ENCODE measurements around the gene PTPRM. TPM values are rescaled to one million over a fixed set of nuclear protein-coding genes. Genes with fewer than 3 reads are reported as not detected.
A peak's percentile ranks its signal among the peaks of the same experiment; 100 is the strongest.

The PTPRM gene
- polyA plus RNA-seq, 4 donors: 2.2 to 31.4 (median 18.1) TPM

DNA sequence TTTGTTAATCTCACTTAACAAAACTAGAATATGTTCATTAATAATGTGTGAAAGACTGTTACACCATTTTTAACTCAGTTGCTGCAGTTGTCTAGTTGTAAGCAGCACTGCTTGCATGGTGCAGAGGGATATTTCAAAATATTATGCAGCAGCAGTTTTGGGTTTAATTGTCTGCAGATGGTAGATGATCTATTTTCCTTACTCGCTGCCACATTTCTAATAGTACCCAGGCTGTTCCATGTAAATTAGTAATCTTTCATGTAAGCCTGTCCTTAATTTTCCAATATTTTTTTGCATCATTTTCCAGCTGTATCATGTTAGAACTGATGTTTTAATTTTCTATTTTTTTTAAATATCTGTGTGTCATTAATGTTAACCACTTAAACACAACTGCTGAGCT lies 554.0 kb downstream of the PTPRM start:
- WGBS, 3 donors: 83 to 100% (median 100%) methylated on average over 1 of the region's 1 CpG
- DNase-seq (no peak), FAIRE-seq (no peak)
- Histone ChIP-seq H3K36me3 (ENCODE audit: control insufficient read depth in 3 of 3, insufficient read depth in 2 of 3, low read depth in 1 of 3, low read length in 3 of 3) (no peaks in the 10 kb centered on the region), H3K4me3 (ENCODE audit: low read depth in 1 of 3, low read length in 3 of 3) (no peak overlapping the region), H3K27ac (ENCODE audit: low read depth in 1 of 3, low read length in 2 of 3) (no peak overlapping the region), H3K27me3 (ENCODE audit: control insufficient read depth in 3 of 3, insufficient read depth in 3 of 3, low read length in 3 of 3) (no peaks in the 10 kb centered on the region), H3K4me1 (ENCODE audit: control insufficient read depth in 3 of 3, insufficient read depth in 2 of 3, low read depth in 1 of 3, low read length in 2 of 3) (no peaks in the 10 kb centered on the region), H3K9me3 (ENCODE audit: control insufficient read depth in 2 of 2, insufficient read depth in 1 of 2, low read depth in 1 of 2, low read length in 1 of 2) (no peaks in the 10 kb centered on the region)

DNA sequence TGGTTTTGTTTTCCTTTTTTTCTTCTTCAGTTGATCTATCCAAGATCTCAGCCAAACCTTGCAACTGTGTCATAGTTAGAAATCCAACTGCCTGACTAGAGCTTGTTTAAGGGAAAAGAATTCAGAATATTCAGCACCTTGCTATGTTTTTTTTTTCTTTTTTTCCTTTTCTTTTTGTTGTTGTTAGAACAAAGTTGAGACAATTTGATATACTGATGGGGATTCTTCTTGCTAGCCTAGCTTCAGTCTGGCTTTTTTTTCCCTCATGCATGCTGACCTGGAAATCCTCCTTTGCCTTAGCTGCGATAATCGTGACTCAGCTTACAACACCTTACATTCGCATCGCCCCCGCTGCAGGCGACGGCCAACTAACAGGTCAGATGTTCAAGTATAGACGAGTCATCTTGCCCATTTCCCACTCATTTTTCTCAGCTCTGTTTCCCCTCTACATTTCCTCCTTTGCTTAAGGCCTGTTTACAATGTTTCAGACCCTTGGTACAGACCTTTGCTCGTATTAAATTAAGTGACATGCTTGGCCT lies 554.9 kb downstream of the PTPRM start:
- FAIRE-seq (no peak), DNase-seq (no peak)
- no peak overlapping the region for H3K27ac ChIP-seq (ENCODE audit: low read depth in 1 of 3, low read length in 2 of 3)
- H3K36me3 ChIP-seq (ENCODE audit: control insufficient read depth in 3 of 3, insufficient read depth in 2 of 3, low read depth in 1 of 3, low read length in 3 of 3): no peaks in the 10 kb centered on the region
- H3K4me3 ChIP-seq (ENCODE audit: low read depth in 1 of 3, low read length in 3 of 3): no peak overlapping the region
- H3K27me3 ChIP-seq (ENCODE audit: control insufficient read depth in 3 of 3, insufficient read depth in 3 of 3, low read length in 3 of 3): no peaks in the 10 kb centered on the region
- 85 to 90% (median 89%) methylated on average over 9 of the region's 9 CpGs for WGBS, 3 donors
- H3K4me1 ChIP-seq (ENCODE audit: control insufficient read depth in 3 of 3, insufficient read depth in 2 of 3, low read depth in 1 of 3, low read length in 2 of 3): no peaks in the 10 kb centered on the region
- H3K9me3 ChIP-seq (ENCODE audit: control insufficient read depth in 2 of 2, insufficient read depth in 1 of 2, low read depth in 1 of 2, low read length in 1 of 2): no peaks in the 10 kb centered on the region

DNA sequence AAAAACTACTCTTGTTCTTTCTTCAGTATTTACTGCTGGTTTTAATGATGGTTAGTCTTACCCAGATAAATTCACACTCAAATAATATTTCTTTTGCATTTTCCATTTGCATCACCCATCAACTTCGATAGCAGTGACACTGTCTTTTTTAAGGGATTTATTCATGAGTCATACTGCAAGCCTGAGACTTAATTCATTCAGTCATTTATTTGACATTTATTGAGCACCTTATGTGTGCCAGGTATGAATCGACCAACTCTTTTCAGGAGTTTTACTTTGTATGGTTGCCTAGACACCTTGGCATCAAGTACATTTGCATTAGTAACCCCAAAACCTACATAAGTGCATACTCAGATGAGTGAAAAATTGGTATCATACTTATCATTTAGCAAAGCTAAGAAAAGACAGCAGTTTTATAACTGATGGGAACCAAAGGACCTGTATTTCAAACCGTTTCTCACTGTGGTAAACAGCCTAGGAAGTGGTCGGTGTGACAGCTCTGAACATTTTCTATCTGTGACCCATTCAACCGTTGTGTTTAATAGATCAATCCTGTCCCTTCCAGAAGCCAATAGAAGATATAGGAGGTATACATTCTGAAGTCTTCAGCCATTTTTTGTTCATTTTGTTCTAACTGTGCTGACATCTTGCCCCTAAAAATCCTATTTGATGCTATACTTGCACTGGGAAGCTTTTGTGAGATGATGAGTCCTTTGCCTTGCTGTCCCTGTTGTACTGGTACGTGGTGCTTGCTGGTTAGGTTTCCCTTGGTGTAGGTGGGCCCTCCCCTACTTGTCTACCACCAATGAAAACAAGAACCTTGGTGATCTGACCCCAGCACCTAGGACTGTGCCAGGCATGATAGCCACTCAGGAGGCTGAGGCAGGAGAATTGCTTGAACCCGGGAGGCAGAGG lies 557.4 kb downstream of the PTPRM start:
- Histone ChIP-seq H3K27me3 (ENCODE audit: control insufficient read depth in 3 of 3, insufficient read depth in 3 of 3, low read length in 3 of 3) (no peaks in the 10 kb centered on the region), H3K9me3 (ENCODE audit: control insufficient read depth in 2 of 2, insufficient read depth in 1 of 2, low read depth in 1 of 2, low read length in 1 of 2) (no peaks in the 10 kb centered on the region), H3K4me3 (ENCODE audit: low read depth in 1 of 3, low read length in 3 of 3) (no peak overlapping the region), H3K27ac (ENCODE audit: low read depth in 1 of 3, low read length in 2 of 3) (no peak overlapping the region), H3K4me1 (ENCODE audit: control insufficient read depth in 3 of 3, insufficient read depth in 2 of 3, low read depth in 1 of 3, low read length in 2 of 3) (no peaks in the 10 kb centered on the region), H3K36me3 (ENCODE audit: control insufficient read depth in 3 of 3, insufficient read depth in 2 of 3, low read depth in 1 of 3, low read length in 3 of 3) (no peaks in the 10 kb centered on the region)
- 63 to 69% (median 66%) methylated on average over 7 of the region's 7 CpGs for WGBS, 3 donors
- FAIRE-seq (no peak), DNase-seq (no peak)

DNA sequence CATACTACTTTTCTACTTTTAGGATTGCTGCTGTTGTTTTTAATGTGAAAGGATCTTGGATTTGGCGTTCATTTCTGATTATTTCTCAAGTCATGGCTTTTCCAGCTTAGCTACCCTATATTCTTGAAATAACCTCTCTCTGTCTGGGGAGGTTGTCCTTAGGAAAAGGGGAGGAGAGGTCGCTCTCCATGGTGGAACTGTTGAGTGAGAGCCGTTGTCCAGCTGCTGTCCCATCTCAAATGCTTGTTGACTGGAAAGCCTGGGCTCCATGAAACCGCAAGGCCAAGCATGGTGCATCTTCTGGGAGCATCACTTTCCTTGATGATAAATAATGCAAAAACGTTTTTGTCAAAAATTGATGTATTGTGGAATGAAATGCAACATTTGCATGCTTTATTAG lies 563.0 kb downstream of the PTPRM start:
- Histone ChIP-seq H3K27ac (ENCODE audit: low read depth in 1 of 3, low read length in 2 of 3) (no peak overlapping the region), H3K27me3 (ENCODE audit: control insufficient read depth in 3 of 3, insufficient read depth in 3 of 3, low read length in 3 of 3) (no peaks in the 10 kb centered on the region), H3K9me3 (ENCODE audit: control insufficient read depth in 2 of 2, insufficient read depth in 1 of 2, low read depth in 1 of 2, low read length in 1 of 2) (no peaks in the 10 kb centered on the region), H3K4me1 (ENCODE audit: control insufficient read depth in 3 of 3, insufficient read depth in 2 of 3, low read depth in 1 of 3, low read length in 2 of 3) (no peaks in the 10 kb centered on the region), H3K4me3 (ENCODE audit: low read depth in 1 of 3, low read length in 3 of 3) (no peak overlapping the region), H3K36me3 (ENCODE audit: control insufficient read depth in 3 of 3, insufficient read depth in 2 of 3, low read depth in 1 of 3, low read length in 3 of 3) (no peaks in the 10 kb centered on the region)
- WGBS, 3 donors: 72 to 81% (median 79%) methylated on average over 5 of the region's 5 CpGs
- FAIRE-seq (no peak), DNase-seq (no peak)

DNA sequence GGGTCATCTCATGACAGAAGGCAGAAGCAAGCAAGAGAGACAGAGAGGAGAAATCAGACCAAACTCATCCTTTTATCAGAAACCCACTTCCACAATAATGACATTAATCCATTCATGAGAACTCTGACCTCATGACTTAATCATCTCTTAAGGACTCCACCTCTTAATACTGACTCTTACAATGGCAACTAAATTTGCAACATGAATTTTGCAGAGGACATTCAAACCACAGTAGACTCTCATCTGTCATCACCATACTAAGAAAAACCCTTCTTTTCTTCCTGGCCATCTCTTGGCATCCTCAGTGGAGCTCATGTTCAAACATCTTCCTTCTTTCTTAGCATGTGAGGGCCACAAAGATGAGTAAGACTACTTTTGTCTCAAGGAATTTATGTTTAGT lies 565.9 kb downstream of the PTPRM start:
- H3K27me3 ChIP-seq (ENCODE audit: control insufficient read depth in 3 of 3, insufficient read depth in 3 of 3, low read length in 3 of 3): no peaks in the 10 kb centered on the region
- no peaks in the 10 kb centered on the region for H3K36me3 ChIP-seq (ENCODE audit: control insufficient read depth in 3 of 3, insufficient read depth in 2 of 3, low read depth in 1 of 3, low read length in 3 of 3)
- no peak overlapping the region for H3K27ac ChIP-seq (ENCODE audit: low read depth in 1 of 3, low read length in 2 of 3)
- no peaks in the 10 kb centered on the region for H3K4me1 ChIP-seq (ENCODE audit: control insufficient read depth in 3 of 3, insufficient read depth in 2 of 3, low read depth in 1 of 3, low read length in 2 of 3)
- FAIRE-seq (no peak), DNase-seq (no peak)
- no peak overlapping the region for H3K4me3 ChIP-seq (ENCODE audit: low read depth in 1 of 3, low read length in 3 of 3)
- no peaks in the 10 kb centered on the region for H3K9me3 ChIP-seq (ENCODE audit: control insufficient read depth in 2 of 2, insufficient read depth in 1 of 2, low read depth in 1 of 2, low read length in 1 of 2)

DNA sequence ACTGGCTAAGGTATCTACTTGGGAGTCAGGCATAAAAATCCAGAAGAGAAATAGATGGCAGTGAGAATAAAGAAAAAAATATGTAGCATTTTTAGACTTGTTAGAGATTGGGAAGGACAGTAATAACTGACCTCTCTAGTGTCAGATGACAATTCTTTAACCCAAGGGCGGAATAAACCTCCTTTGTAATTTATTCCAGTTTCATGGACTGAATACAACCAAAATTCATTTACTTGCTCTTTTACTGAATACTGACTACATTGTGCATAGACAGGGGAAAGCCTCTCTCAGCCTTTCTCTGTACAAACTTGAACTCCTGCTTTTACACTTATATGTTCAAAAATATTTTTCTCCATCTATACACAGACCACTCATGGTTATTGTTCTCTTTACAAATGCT lies 566.8 kb downstream of the PTPRM start:
- H3K9me3 ChIP-seq (ENCODE audit: control insufficient read depth in 2 of 2, insufficient read depth in 1 of 2, low read depth in 1 of 2, low read length in 1 of 2): no peaks in the 10 kb centered on the region
- H3K4me1 ChIP-seq (ENCODE audit: control insufficient read depth in 3 of 3, insufficient read depth in 2 of 3, low read depth in 1 of 3, low read length in 2 of 3): no peaks in the 10 kb centered on the region
- no peaks in the 10 kb centered on the region for H3K36me3 ChIP-seq (ENCODE audit: control insufficient read depth in 3 of 3, insufficient read depth in 2 of 3, low read depth in 1 of 3, low read length in 3 of 3)
- no peak overlapping the region for H3K27ac ChIP-seq (ENCODE audit: low read depth in 1 of 3, low read length in 2 of 3)
- no peak overlapping the region for H3K4me3 ChIP-seq (ENCODE audit: low read depth in 1 of 3, low read length in 3 of 3)
- WGBS, 3 donors: 90 to 96% (median 95%) methylated on average over 1 of the region's 1 CpG
- FAIRE-seq (no peak), DNase-seq (no peak)
- no peaks in the 10 kb centered on the region for H3K27me3 ChIP-seq (ENCODE audit: control insufficient read depth in 3 of 3, insufficient read depth in 3 of 3, low read length in 3 of 3)

DNA sequence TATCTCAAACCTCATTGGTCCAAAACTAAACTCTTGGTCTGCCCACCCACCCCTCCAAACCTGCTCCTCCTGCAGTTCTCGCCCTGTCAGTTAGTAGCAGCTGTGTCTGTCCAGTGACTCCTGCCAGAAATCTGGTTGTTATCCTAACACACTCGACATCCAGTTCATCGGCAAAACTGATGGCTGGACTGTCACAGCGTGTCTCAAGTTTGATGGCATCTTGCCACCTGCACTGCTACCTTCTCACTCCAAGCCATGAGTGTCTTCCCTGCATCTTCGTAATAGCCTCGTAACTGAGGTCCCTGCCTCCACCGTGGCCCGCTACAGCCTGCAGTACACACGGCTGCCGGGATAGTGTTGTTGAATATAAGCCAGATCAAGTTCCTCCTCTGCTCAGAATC lies 572.0 kb downstream of the PTPRM start:
- 57 to 70% (median 66%) methylated on average over 10 of the region's 10 CpGs for WGBS, 3 donors
- Histone ChIP-seq H3K4me1 (ENCODE audit: control insufficient read depth in 3 of 3, insufficient read depth in 2 of 3, low read depth in 1 of 3, low read length in 2 of 3) (no peaks in the 10 kb centered on the region), H3K36me3 (ENCODE audit: control insufficient read depth in 3 of 3, insufficient read depth in 2 of 3, low read depth in 1 of 3, low read length in 3 of 3) (no peaks in the 10 kb centered on the region), H3K9me3 (ENCODE audit: control insufficient read depth in 2 of 2, insufficient read depth in 1 of 2, low read depth in 1 of 2, low read length in 1 of 2) (no peaks in the 10 kb centered on the region), H3K4me3 (ENCODE audit: low read depth in 1 of 3, low read length in 3 of 3) (no peak overlapping the region), H3K27ac (ENCODE audit: low read depth in 1 of 3, low read length in 2 of 3) (peak overlapping the region in 1 of 3 donors; percentile 45), H3K27me3 (ENCODE audit: control insufficient read depth in 3 of 3, insufficient read depth in 3 of 3, low read length in 3 of 3) (no peaks in the 10 kb centered on the region)
- DNase-seq (no peak), FAIRE-seq (no peak)

DNA sequence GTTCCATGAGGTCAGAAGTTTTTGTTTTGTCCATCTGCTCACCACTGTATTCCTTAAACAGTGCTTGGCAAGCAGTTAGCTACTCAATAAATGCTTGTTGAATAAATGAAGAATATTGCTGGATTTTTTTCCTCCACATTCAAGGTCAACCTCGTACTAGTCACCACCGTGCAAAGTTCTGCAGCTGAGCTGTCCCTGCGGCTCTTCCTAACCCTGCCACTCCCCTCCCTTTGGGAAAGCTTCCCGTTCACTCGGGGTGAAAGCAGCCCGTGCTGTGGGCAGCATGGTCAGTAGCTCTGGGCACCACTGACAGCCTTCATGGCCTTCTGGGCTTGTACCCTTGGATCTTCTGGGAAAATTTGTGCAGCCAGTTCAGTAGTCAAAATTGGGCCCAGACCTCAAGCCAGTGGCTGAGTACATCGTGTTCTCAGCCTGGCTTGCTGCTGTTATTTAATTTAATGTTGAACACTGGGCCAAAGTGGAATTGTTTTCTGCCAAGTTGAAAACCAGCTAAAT lies 572.8 kb downstream of the PTPRM start:
- DNase-seq (no peak), FAIRE-seq (no peak)
- no peaks in the 10 kb centered on the region for H3K4me1 ChIP-seq (ENCODE audit: control insufficient read depth in 3 of 3, insufficient read depth in 2 of 3, low read depth in 1 of 3, low read length in 2 of 3)
- H3K27ac ChIP-seq (ENCODE audit: low read depth in 1 of 3, low read length in 2 of 3): peak overlapping the region in 1 of 3 donors; percentile 45
- WGBS, 3 donors: 70 to 89% (median 76%) methylated on average over 7 of the region's 7 CpGs
- H3K9me3 ChIP-seq (ENCODE audit: control insufficient read depth in 2 of 2, insufficient read depth in 1 of 2, low read depth in 1 of 2, low read length in 1 of 2): no peaks in the 10 kb centered on the region
- H3K36me3 ChIP-seq (ENCODE audit: control insufficient read depth in 3 of 3, insufficient read depth in 2 of 3, low read depth in 1 of 3, low read length in 3 of 3): peaks cover 0 to 2% (median 0%) of the 10 kb centered on the region in 3 donors
- H3K27me3 ChIP-seq (ENCODE audit: control insufficient read depth in 3 of 3, insufficient read depth in 3 of 3, low read length in 3 of 3): no peaks in the 10 kb centered on the region
- no peak overlapping the region for H3K4me3 ChIP-seq (ENCODE audit: low read depth in 1 of 3, low read length in 3 of 3)
